Immature natural killer cell (primary cell): Measurements from ENCODE around the gene RNF19B. TPM values are rescaled to one million over a fixed set of nuclear protein-coding genes. Genes with fewer than 3 reads are reported as not detected.

Experiments used
- polyA plus RNA-seq, 3 donors: library from polyadenylated mRNA; unstranded; fragments of 300-500 nt; fragmentation: Illumina TruSeq; gene quantifications; one replicate each; pipeline ENCODE4 v1.2.3, GENCODE V29; 2021

Gene RNF19B
- polyA plus RNA-seq, 3 donors from 2014 or later = 1.0 to 3.2 (median 2.8) TPM

Other genes with a start within 250 kb of the RNF19B start
- gene YARS1, start 147.5 kb downstream of the RNF19B start, polyA plus RNA-seq = 100 to 1,000 TPM; 103 to 168 (median 129) TPM
- 10 to 100 TPM in 2 of 3 donors, 1 to 10 TPM in 1; 9.9 to 21.4 (median 15.8) TPM for gene S100PBP, start 147.2 kb downstream of the RNF19B start, polyA plus RNA-seq
- not detected for gene FNDC5, start 93.9 kb downstream of the RNF19B start, polyA plus RNA-seq
- not detected for gene HPCA, start 78.3 kb downstream of the RNF19B start, polyA plus RNA-seq
- not detected for gene TMEM54, start 63.4 kb downstream of the RNF19B start, polyA plus RNA-seq
- 100 to 1,000 TPM; 138 to 174 (median 143) TPM for gene AK2, start 72.1 kb upstream of the RNF19B start, polyA plus RNA-seq
- gene AZIN2, start 116.3 kb upstream of the RNF19B start, polyA plus RNA-seq = 1 to 10 TPM; 1.6 to 2.9 (median 1.8) TPM
- 1 to 10 TPM in 2 of 3 donors, not detected in 1; 2.5 to 8.0 TPM for gene TRIM62, start 217.2 kb upstream of the RNF19B start, polyA plus RNA-seq